Breast epithelium (tissue), 3 donors: ENCODE measurements around the gene PI16.

Experiments used
- POLR2A ChIP-seq: fragments of 450-650 bp; IDR thresholded peaks from one replicate; pipeline ENCODE4 v1.6.1; 2016; ENCODE audit warnings: antibody characterized with exemption, mild to moderate bottlenecking, moderate library complexity
- POLR2AphosphoS5 ChIP-seq, 3 donors: sonication (generic); formaldehyde crosslinking; IDR thresholded peaks; one replicate each; pipeline ENCODE4 v1.6.1; 2017; ENCODE audit warnings: antibody characterized with exemption in 3 of 3
- TF ChIP-seq, protein P1 (sequence below), 3 donors: fragments of 450-650 bp; IDR thresholded peaks; one replicate each; pipeline ENCODE4 v1.5.1; 2016 to 2017; ENCODE audit warnings: antibody characterized with exemption in 3 of 3, mild to moderate bottlenecking in 3 of 3, moderate library complexity in 3 of 3

DNA sequence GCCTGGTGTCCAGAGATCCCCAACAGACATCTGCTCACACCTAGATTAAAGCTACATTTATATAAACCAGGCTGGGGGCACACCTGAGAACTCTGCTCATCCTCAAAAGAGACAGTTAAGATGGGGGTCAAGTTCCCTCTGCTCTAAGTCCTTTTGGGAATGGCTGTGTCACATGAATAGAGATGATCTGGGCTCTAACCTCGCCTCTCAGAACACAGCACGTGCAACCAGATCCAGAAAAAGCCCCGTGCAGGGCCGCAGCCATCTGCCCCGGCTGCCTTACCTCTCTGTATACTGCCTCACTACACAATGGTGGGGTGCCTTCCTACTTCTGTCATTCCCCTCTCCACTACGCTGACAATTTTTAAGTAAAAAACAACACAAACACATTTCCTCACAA is 25.6 kb downstream of the PI16 start:
- TF ChIP-seq, protein P1, sequence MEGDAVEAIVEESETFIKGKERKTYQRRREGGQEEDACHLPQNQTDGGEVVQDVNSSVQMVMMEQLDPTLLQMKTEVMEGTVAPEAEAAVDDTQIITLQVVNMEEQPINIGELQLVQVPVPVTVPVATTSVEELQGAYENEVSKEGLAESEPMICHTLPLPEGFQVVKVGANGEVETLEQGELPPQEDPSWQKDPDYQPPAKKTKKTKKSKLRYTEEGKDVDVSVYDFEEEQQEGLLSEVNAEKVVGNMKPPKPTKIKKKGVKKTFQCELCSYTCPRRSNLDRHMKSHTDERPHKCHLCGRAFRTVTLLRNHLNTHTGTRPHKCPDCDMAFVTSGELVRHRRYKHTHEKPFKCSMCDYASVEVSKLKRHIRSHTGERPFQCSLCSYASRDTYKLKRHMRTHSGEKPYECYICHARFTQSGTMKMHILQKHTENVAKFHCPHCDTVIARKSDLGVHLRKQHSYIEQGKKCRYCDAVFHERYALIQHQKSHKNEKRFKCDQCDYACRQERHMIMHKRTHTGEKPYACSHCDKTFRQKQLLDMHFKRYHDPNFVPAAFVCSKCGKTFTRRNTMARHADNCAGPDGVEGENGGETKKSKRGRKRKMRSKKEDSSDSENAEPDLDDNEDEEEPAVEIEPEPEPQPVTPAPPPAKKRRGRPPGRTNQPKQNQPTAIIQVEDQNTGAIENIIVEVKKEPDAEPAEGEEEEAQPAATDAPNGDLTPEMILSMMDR (IDR thresholded peaks at IDR 0.05) = no peak
- TF ChIP-seq POLR2AphosphoS5 (IDR thresholded peaks at IDR 0.05) = no peak
- TF ChIP-seq POLR2A = no peak
